KMS-11 (cell line): Measurements from ENCODE around the gene PRPF19.

ENCODE experiments used
- H2AFZ ChIP-seq: fragments of 200-600 bp; sonication (generic); 2 replicates; pipeline ENCODE4 v1.6.1; 2016; ENCODE audit warnings: antibody characterized with exemption, mixed run types, low read depth
- H3K27ac ChIP-seq: fragments of 200-600 bp; sonication (generic); 2 replicates; pipeline ENCODE4 v1.6.1; 2016; ENCODE audit warnings: mild to moderate bottlenecking, mixed run types
- H3K27me3 ChIP-seq: fragments of 200-600 bp; sonication (generic); 2 replicates; pipeline ENCODE4 v1.6.1; 2017; ENCODE audit warnings: mild to moderate bottlenecking, low read depth, mixed run types, moderate library complexity; ENCODE audit not compliant: insufficient read depth
- H3K36me3 ChIP-seq: fragments of 200-600 bp; sonication (generic); 2 replicates; pipeline ENCODE4 v1.6.1; 2017; ENCODE audit warnings: mild to moderate bottlenecking, mixed run types; ENCODE audit not compliant: insufficient read depth
- H3K4me1 ChIP-seq: fragments of 200-600 bp; sonication (generic); 2 replicates; pipeline ENCODE4 v1.6.1; 2016; ENCODE audit warnings: mild to moderate bottlenecking, low read depth, mixed run types; ENCODE audit not compliant: poor library complexity, severe bottlenecking
- H3K4me2 ChIP-seq: fragments of 200-600 bp; sonication (generic); 2 replicates; pipeline ENCODE4 v1.7.0; 2016; ENCODE audit warnings: mild to moderate bottlenecking, mixed run types
- H3K4me3 ChIP-seq: fragments of 200-600 bp; sonication (generic); IDR thresholded peaks from 2 replicates; pipeline ENCODE4 v1.6.1; 2017; ENCODE audit warnings: low read depth, low read length, mixed read lengths; ENCODE audit not compliant: insufficient read depth
- H3K79me2 ChIP-seq: fragments of 200-600 bp; sonication (generic); 2 replicates; pipeline ENCODE4 v1.6.1; 2016; ENCODE audit warnings: low read depth, mixed run types; ENCODE audit not compliant: insufficient read depth
- H3K9ac ChIP-seq: fragments of 200-600 bp; sonication (generic); 2 replicates; pipeline ENCODE4 v1.6.1; 2016; ENCODE audit warnings: mild to moderate bottlenecking, mixed run types
- H4K20me1 ChIP-seq: fragments of 200-600 bp; sonication (generic); 2 replicates; pipeline ENCODE4 v1.6.1; 2016; ENCODE audit warnings: mild to moderate bottlenecking, mixed run types; ENCODE audit not compliant: insufficient read depth
- TF ChIP-seq, protein P1 (sequence below): fragments of 200-600 bp; sonication (generic); conservative IDR thresholded peaks from 2 replicates; pipeline ENCODE4 v1.6.1; 2017; ENCODE audit warnings: low read depth, mild to moderate bottlenecking, antibody characterized with exemption, low read length, moderate library complexity, mixed read lengths

The PRPF19 gene

DNA sequence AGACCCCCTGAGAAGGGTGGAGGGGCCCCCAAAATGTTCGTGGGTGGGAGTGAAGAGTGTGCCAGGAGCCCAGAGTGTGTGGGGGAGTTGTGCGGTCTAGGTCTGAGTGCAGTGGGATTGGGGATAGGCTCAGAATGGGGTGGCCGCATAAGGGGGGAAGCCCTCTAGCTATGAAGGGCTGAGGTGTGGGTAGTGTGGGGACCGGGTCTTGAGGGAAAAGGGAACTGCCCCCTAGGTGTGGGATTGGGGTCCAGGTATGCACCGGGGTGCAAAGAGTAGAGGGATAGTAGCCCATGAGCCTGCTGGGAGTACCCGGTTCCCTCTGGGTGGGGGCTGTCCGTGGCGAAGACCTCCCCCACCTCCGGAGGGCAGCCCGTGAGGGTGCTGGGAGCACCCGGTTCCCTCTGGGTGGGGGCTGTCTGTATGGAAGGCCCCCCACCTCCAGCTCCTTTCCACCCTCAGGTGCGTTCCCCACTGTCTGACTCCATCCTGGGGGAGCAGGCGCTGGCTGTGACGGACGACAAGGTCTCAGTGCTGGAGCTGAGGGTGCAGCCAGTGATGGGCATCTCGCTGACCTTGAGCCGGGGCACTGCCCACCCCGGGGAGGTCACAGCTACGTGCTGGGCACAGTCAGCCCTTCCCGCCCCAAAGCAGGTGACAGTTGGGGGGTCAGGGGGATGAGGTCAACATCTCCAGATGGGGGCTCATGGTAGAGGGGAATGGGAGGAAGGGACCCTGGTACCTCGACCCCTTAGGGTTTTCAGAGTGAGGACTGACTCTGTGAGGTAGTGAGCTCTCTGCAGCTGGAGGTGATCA lies 28.6 kb upstream of the PRPF19 start:
- H3K4me1 ChIP-seq = peaks cover 6% of the 10 kb centered on the region

DNA sequence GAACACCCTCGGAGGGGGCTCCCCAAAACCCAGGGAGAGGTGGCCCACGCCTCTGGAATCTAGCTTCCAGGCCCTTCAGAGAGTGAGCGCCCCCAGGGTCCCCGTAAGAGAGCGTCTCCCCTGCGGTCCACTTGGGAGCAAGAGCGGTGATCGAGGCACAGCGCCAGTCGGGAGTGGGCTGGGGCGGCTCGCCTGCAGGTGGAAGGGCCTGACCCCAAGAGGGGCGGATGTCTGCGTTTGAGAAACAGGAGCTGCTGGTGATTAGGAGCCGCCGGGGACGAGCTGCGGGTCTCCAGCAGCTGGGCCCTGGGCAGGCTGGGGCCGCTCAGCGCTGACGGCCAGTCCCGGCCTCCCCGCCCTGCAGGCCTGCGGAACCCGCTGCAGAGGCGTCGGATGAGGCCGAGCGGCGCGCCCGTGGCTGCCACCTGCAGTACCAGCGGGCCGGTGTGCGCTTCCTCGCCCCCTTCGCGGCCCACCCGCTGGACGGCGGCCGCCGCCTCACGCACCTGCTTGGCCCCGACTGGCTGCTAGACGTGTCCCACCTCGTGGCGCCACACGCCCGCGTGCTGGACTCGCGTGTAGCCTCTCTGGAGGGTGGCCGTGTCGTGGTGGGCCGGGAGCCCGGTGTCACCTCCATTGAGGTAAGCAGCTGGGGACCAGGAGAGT lies 27.9 kb upstream of the PRPF19 start:
- Histone ChIP-seq H3K9ac (no peak overlapping the region), H3K36me3 (no peaks in the 10 kb centered on the region), H3K4me1 (no peaks in the 10 kb centered on the region), H3K79me2 (no peaks in the 10 kb centered on the region), H3K27ac (no peak overlapping the region), H2AFZ (no peak overlapping the region), H3K4me3 (no peak overlapping the region), H3K27me3 (no peaks in the 10 kb centered on the region; the same call in 1 of the 2 replicates), H3K4me2 (no peak overlapping the region), H4K20me1 (no peaks in the 10 kb centered on the region)
- TF ChIP-seq, protein P1, sequence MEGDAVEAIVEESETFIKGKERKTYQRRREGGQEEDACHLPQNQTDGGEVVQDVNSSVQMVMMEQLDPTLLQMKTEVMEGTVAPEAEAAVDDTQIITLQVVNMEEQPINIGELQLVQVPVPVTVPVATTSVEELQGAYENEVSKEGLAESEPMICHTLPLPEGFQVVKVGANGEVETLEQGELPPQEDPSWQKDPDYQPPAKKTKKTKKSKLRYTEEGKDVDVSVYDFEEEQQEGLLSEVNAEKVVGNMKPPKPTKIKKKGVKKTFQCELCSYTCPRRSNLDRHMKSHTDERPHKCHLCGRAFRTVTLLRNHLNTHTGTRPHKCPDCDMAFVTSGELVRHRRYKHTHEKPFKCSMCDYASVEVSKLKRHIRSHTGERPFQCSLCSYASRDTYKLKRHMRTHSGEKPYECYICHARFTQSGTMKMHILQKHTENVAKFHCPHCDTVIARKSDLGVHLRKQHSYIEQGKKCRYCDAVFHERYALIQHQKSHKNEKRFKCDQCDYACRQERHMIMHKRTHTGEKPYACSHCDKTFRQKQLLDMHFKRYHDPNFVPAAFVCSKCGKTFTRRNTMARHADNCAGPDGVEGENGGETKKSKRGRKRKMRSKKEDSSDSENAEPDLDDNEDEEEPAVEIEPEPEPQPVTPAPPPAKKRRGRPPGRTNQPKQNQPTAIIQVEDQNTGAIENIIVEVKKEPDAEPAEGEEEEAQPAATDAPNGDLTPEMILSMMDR = no peak

More for the DNA sequence above, 28.6 kb upstream of the PRPF19 start:
- H3K36me3 ChIP-seq = no peaks in the 10 kb centered on the region
- H3K9ac ChIP-seq = no peak overlapping the region
- no peak overlapping the region for H2AFZ ChIP-seq
- no peaks in the 10 kb centered on the region for H3K79me2 ChIP-seq
- no peaks in the 10 kb centered on the region; the same call in 1 of the 2 replicates for H3K27me3 ChIP-seq
- TF ChIP-seq, protein P1 = no peak
- no peak overlapping the region for H3K27ac ChIP-seq
- H4K20me1 ChIP-seq = no peaks in the 10 kb centered on the region
- H3K4me2 ChIP-seq = no peak overlapping the region
- H3K4me3 ChIP-seq = no peak overlapping the region

DNA sequence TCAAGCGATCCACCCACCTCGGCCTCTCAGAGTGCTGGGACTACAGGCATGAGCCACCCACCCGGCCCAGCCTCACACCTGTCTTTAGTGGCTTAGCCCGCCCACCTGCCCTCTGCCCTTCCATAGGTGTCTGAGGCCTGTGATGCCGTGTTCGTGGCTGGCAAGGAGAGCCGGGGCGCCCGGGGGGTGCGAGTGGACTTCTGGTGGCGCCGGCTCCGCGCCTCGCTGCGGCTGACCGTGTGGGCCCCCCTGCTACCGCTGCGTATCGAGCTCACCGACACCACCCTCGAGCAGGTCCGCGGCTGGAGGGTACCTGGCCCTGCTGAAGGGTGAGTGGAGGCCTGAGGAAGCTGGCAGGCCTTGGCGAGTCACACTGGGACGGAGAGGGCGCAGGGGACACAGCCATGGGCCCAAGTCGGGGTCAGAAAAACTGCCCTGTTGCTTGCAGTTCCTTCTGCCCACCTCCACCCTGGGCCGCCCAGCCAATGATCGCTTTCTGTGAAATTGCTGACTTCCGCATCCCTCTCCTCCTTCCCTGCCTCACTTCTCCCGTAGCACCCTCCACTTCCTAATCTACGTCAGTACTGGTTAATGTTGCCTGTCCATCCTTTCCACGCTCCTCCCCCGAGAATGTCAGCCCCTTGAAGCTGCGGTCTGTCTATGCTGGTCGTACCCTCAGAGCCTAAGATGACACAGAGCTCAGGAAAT lies 27.2 kb upstream of the PRPF19 start:
- Histone ChIP-seq H3K79me2 (no peaks in the 10 kb centered on the region), H3K9ac (no peak overlapping the region), H3K4me2 (no peak overlapping the region), H3K27me3 (no peaks in the 10 kb centered on the region; the same call in 1 of the 2 replicates), H3K27ac (no peak overlapping the region), H3K4me3 (no peak overlapping the region), H4K20me1 (no peaks in the 10 kb centered on the region), H3K36me3 (no peaks in the 10 kb centered on the region), H2AFZ (no peak overlapping the region), H3K4me1 (no peaks in the 10 kb centered on the region)
- TF ChIP-seq, protein P1 = no peak

DNA sequence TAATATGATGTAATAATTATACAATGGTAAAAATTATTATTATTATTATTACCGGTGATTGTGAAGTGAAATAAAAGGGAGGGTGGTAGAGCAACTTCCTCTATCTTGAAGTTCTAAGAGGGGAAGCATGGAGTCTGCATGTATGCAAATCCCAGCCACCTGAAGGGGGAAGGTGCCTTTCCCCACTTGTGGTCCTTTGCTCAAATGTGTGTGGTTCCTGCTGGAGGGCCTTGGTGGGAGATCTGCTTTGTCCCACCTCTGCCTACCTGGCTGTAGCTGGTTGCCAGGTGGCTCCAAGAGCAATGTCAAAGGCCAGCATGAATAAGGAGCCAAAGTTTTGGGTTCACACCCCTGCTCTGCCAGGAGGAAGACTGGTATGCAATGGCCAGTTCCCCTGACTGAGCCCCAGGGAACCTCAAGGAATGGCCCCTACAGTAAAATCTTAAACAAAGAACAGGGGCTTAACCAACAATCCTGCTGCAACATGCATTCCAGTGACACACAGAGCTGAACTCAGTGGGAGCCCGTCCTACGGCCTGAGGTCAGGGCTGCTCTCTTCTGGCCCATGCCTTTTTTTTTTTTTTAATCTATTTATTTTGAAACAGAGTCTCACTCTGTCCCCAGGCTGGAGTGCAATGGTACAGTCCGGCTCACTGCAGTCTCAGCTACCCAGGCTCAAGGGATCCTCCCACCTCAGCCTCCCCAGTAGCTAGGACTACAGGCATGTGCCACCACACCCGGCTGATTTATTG lies 26.4 kb upstream of the PRPF19 start:
- H3K27ac ChIP-seq = no peak overlapping the region

More for the DNA sequence above, 26.4 kb upstream of the PRPF19 start:
- Histone ChIP-seq H3K4me3 (no peak overlapping the region), H4K20me1 (no peaks in the 10 kb centered on the region), H3K4me2 (no peak overlapping the region), H3K79me2 (no peaks in the 10 kb centered on the region), H3K9ac (no peak overlapping the region), H2AFZ (no peak overlapping the region), H3K36me3 (no peaks in the 10 kb centered on the region), H3K27me3 (no peaks in the 10 kb centered on the region; the same call in 1 of the 2 replicates), H3K4me1 (no peaks in the 10 kb centered on the region)
- TF ChIP-seq, protein P1 = no peak
